HS-27A (cell line): ENCODE results near the gene CFAP74.

Source experiments
- DNase-seq: peaks from one replicate; pipeline ENCODE4 v3.0.0-alpha.2; 2012; ENCODE audit warnings: low read depth, missing footprints

The CFAP74 gene

DNA sequence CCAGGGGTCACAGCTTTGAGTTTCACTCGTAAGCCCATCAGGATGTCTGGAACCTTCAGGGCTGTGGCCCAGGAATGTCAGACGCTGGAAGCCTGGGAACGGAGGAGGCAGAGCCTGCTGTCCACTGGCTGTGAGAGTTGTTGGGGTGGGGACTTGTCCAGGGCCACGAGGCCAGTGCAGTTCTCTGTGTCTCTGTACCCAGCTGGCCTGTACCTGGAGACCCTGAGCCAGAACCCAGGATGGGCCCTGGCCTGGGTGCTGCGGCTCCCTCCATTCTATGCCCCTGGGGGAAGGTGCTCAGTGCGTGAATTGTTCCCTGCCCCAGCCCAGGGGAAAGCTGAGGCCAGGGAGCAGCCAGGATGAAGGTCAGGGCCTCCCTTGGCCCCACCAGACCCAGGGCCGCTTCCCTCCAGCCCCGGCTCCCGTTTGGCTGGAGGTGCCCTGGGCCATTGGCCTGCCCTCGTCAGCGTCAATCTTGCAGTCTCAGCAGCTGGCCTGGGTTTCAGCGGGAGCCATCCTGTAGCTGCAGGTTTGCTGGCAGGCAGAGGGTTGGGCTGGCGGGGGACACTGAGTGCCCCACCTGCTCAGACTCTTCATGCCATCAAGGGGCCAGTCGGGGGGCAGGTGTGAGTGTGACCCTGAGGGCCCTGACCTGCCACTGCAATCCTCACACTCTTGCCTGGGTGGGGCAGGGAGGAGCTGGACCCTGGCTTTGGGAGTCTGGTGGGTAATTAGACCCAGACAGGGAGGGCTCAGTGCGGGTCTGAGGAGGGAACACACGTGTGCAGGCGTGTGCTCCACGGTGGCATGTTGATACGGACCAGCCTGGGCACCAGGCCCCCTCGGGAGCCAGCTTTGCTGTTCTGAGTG, 89.2 kb downstream of the CFAP74 start:
- no peak for DNase-seq

DNA sequence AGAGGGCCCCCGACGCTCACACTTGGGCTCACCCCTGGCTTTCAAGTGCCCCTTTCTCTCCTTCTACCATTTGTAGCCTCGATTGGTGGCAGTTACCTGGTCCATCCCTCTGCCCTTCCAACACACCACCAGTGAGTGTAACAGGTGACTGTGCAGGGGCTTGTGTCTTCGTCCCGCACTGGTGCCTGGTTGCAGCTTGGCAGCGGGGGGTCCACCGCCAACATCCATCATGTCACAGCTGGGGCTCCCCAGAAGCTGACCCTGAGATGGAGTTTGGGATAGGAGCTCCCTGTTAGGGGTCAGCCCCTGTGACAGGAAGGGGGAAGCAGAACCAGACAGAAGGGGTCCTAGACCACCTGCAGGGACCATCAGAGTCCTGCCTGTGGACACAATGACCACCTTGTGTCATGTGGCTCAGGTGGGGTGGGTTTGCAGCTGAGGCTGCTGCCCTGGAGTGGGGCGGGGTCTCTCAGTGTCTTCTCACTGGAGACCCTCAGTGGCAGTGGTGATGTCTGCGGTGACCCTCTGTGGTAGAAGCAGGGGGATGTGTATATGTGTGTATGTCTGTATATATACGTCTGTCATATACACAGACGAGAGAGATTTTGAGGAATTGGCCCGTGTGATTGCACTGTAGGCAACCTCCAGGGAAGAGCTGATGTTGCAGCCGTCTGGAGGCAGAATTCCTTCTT, 92.1 kb downstream of the CFAP74 start:
- DNase-seq: no peak

DNA sequence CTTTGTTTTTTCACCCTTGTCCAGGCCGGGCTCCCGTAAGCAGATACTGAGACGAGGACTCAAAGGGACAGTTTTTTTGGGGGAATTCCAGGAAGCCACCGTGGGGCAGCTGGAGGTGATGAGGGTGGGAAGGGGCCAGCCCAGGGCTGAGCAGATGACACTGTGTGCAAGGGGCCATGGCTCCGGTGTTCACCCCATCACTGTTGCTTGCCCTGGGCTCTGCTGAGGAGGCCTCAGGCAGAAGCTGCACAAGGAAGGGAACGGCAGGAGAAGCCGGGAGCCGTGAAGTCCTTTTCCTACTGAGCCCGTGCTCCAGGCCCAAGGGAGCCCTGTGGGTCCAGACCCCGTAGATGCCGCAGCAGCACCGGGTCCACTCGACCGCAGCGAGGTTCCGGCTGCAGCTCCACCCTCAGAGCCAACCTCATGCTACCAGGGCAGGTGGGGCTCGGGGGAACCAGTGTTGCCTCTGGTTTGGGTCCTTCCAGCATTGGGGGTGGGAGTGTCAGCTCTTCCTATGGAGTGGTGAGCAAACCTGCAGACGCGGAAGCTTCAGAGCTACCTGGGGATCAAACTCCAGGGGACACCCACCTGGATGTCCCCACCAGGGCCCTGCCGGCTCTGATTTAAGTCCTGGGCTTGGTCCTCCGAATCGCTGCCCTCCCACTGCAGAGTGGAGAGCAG, 92.8 kb downstream of the CFAP74 start:
- DNase-seq: no peak

DNA sequence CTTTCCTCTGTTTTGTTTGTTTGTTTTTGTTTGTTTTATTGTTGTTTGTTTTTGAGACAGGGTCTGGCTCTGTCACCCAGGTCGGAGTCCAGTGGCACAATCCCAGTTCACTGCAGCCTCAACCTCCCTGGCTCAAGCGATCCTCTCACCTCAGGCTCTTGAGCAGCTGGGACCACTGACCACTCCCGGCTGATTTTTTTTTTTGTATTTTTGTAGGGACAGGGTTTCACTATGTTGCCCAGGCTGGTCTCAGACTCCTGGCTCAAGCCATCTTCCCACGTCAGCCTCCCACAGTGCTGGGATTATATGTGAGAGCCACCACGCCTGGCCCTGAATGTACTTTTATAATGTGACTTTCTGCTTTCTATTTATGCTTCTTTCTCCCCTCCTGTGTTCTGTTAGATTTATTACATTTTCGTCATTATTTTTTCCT, 93.5 kb downstream of the CFAP74 start:
- DNase-seq: no peak

DNA sequence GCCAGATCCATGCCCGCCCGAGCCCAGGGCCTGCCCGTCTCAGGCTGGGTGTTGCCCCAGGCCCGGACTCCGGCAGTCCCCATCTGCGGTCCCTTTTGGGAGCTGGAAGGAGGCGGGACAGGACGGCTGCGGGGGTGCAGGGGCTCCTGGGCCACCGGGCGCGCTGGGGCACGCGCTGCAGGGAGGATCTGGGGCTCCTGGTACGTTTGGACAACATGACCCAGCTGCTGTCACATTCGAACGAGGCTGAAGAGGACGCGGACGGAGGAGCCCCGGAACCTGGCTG, 95.1 kb downstream of the CFAP74 start:
- DNase-seq: no peak

DNA sequence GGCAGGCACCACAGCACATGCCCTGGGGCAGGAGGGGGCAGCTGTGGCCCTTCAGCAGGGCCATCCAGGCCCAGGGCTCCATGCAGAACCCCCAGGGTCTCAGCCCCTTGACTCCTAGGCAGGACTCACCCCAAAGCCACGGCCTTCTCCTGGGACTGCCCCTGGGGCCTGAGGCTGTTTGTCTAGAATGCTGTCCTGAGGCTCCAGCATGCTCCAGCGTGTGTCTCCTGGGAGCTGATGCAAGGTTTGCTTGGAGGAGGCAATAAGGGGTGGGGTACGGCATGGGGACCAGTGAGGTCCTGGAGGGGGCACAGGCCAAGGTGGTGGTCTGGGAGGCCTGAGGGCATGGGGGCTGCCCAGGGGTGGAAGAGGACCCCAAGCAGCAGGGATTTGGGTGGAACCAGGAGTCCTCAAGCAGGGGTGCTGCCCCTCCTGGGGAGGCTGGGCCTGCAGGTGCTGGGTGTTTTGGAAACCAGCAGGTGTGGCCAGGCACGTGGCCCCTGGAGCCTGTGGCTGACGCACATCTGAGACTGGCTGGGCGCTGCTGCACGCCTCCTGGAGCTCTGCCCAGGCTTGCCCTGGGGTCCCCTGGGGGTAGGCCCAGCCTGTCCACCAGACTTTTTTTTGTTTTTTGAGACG, 96.4 kb downstream of the CFAP74 start:
- no peak for DNase-seq

DNA sequence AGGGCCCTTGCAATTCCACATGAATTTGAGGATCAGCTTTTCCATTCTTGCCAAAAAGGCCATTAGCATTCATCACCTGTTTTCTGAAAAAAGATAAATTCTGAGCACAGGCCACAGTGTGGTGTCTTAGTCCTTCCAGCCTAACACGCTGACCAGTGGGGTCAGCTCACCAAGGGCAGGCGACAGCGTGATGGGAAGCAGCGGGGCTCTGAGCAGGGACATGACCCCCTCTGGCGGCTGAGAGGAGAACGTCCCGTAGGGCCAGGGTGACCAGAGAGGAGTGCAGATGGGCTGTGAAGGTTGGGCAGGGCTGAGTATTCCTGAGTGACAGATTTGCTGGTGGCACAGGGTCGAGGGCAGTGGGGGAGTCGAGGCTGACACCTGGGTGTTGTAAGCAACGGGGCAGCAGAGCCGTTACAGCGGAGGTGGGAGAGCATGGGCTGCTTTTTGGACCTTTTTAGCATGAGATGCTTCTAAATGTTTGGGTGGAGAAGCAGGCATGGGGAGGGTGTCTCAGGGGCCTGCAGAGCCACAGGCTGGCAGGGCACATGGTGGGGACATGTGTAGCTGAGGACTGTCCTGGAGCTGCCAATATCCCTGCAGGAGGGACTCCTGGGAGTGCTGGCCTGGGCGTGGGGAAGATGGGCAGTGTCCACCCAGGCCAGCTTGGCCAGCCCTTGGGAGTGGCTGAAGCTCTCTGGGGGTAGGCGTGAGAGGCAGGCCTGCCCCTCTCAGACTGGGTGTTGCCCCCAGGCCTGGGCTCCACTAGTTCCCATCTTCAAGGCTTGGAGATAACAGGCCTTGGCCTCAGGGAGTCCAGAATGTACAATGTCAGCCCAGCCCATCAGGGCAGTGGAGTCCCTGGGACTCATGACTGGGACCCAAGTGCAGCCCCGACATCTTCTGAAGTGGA, 97.1 kb downstream of the CFAP74 start:
- DNase-seq: peak; percentile 46

DNA sequence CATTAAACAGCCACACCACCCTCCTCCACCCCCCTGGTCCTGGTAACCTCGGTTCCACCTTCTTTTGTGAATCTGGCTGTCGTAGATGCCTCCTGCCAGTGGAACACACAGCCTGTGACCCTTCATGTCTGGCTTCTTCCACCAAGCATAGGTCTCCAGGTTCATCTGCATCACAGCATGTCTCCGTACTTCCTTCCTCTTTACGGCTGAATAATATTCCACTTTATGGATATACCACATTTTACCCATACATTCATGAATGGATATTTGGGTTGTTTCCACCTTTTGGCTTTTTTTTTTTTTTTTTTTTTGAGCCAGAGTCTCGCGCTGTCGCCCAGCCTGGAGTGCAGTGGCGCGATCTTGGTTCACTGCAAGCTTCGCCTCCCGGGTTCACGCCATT, 100.4 kb downstream of the CFAP74 start:
- DNase-seq: no peak

DNA sequence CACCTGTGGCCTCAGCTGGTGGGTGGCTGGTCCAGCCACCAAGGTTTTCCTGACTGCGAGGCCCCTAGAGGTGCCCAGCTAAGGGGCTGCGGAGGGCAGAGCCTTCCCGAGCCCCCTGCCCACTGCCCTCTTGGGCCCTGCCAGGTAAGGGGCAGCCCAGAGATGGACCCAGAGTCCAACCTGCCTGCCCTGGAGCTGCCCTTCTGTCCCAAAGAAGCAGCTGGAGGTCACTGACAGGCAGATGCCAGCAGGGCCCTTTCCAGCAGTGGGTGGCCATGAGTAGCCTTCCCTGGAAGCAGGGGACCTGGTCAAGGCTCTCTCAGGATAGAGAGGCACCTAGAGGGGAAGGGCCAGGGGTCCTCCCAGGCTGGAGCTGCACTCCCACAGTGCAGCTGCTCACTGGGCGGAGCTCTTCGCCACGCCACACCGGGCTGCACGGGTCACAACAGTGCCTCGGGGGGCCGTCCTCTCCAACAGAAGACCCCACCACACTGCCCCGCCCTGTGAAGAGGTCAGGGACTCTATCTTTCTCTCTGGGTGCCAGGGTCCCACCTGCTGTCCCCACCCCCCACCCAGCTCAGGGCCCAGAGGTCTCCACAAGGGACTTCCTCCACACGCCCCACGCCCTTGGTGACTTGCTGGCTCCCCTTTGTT, 101.8 kb downstream of the CFAP74 start:
- no peak for DNase-seq

DNA sequence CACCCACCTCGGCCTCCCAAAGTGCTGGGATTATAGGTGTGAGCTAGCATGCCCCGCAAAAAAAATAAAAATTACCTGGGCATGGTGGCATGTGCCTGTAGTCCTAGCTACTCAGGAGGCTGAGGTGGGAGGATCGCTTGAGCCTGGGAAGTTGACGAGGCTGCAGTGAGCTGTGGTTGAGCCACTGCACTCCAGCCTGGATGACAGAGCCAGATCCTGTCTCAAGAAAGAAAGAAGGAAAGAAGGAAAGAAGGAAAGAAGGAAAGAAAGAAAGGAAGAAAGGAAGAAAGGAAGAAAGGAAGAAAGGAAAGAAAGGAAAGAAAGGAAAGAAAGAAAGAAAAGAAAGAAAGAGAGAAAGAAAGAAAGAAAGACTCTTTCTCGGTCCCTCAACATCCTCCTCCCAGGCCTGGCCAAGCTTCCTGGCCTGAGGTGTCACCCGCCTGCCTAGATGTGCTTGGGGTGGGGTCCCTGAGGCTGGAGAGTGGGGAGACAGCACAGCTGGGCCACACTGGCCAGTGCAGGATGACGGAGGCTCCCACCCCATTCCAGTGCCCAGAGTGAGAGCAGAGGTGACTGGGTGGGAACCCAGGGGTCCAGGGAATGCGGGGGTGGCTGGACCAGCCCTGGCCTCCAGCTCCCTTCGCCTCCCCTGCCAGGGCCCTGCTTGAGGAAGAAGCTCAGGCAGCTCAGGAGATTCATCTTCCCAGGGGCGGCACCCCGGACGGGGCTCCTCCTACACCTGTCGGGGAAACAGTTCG, 102.5 kb downstream of the CFAP74 start:
- no peak for DNase-seq

DNA sequence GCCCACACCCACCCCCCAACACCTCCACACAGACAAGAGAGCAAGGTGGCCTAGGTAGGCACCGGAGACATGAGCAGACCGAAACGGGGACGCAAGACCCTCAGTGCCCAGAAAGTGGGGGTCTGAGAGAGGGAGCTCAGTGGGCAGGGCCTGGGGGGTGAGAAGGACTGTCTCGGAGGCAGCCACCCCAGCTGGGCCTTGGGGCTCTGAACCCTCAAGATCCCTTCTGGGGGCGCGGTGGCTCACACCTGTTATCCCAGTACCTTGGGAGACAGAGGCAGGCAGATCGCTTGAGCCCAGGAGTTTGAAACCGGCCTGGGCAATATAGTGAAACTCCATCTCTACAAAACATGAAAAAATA, 103.6 kb downstream of the CFAP74 start:
- DNase-seq: no peak

DNA sequence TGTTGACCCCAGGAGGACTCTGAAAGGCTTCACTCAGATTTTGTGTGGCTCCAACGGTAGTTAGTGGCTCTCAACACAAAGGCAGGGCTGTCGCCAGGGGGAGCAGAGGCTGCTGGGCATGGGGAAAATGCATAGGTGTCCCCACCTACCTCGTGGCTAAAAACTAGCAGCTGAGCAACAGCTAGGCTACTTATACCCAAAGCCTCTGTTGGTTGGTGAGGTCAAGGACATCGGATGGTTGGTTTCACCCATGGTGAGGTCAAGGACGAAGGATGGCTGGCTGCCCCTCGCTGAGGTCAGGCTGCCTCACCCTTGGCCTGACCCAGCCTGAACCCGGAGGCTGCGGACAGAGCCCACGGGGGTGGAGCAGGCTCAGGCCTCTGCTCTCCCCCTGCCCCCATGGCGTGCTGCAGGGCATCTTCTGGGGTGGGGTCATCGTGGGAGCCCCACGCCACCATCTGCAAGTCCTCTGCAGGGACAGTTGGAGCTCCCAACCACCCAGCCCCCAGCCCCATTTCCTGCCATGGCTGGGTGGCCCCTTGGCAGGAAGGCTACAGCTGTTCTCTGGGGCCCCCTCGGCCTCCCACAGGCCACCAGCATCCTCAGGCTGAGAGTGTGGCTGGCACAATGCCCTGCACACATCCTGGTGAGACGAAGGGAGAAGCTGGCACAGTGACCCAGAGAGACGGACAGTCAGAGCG, 104.2 kb downstream of the CFAP74 start:
- DNase-seq: no peak

DNA sequence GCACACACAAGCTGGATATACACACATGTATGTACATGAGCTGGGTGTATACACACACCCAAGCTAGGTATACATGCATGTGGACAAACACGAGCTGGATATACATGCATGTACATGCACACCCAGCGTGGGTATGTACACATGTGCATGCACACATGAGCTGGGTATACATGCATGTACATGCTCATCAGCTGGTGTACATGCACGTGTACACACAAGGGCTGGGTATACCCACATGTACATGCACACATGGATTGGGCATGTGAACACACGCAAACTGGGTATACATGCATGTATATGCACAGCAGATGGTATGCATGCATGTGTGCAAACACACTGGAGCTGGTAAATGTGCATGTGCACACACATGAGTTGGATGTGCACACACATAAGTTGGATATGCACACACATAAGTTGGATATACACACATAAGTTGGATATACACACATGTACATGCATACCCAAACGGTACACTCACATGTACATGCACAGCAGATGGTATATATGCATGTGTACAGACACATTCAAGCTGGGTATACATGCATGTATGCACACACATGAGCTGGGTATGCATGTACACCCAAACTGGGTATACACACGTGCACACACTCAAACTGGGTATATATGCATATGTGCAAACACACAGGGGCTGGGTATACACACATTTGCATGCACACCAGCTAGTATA, 105.2 kb downstream of the CFAP74 start:
- no peak for DNase-seq

DNA sequence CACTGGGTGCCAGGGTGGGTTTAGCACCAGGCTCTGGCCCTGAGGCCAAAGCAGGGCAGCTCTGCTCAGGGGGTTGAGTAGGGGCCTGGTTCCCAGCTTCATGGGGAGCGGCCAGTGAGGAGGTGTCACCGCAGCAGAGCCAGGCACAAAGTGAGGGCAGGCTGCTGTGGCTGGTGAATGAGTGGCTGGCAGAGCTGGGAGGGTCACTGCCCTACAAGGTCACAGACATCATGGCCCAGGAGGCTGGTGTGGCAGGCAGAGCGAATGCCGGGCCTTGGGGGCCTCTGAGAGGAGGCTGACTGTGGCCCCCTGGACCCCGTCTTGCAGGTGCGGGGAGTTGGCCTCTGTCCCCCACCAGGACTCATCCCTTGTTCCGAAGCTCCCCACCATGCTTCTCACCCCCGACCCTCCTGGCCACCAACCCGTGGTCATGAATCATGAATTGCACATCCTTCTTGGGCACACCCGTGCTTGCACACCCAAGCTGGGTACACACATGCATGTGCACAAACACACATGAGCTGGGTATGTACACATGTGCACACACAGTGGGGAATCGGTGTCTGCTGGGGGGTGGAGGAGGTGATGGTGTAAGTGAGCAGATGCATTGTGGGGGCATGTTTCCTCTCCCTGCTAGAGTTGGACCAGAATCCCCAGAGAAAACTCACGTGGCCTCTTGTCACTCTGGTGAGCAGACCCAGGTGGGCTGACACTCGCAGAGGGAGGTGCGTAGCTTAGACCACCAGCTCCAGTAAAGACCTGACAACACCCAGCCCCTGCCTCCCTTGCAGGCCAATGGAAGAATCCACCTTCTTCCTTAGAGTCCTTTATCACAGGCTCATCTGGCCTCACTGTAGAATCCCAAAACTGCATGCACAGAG, 107.9 kb downstream of the CFAP74 start:
- no peak for DNase-seq

DNA sequence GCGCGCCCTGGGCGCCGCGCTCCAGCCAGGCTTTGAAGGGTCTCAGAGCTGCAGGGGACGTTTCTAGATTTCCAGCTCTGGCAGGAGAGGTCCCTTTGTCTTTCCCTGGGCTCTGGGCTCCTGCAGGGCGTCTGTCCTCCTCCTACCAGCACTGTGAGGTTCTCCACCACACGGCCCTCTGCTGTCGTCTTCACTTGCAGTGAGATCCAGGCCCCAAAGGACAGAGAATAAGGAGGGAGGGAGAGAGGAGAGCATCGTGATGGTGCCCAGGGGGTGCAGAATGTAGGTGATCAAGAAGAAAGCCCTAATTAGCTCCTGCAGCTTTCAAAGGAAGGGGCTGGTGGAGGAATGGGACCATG, 108.5 kb downstream of the CFAP74 start:
- DNase-seq: no peak

DNA sequence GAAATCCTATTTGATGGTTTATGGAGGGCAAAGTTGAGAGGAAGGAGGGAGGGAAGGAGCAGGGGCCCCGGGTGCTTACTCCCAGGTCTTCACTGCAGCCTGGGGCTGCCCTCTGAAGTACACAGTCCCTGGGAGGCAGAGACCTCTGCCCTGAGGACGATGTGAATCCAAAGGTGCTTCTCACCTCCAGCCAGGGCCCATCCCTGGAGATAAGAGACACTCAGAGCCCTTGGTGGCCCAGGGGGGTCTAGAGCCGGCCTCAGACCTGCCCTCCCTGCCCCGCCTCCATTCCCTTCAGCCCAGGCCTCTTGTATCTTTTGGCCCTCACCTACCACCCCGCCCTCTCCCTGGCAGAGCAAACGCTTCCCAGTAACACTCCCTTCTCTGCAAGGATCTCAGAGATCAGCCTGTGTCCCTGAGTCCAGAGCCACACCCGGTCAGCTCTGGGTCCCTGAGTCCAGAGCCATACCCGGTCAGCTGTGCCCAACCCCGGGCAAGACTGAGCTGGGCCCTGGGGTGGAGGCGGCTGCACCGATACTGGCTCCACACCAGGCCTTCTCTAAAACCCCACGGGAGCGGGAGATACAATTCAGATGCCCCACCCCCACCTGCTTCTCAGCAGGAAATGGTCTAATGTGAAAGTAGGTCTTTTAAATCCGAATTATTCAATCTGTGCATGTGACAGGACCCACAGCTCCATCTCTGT, 109.1 kb downstream of the CFAP74 start:
- DNase-seq: no peak

DNA sequence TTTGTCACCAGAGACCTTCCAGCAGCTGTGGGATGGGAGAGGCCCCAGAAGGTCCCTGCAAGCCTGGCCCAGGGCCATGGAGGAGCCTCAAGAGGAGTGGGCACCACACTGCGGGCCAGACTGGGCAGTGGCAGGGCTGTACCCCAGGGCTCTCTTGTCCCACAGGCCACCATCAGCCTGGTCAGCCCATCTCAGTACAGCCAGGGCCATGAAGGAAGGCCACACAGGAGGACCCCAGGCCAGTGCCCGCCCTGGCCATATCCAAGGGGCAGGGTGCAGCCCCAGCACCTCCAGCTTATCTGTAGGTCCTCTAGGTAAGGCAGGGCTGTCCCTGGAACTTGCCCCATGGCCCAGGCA, 109.6 kb downstream of the CFAP74 start:
- DNase-seq: no peak
